H1 (cell line): ENCODE data around the gene LSM6.

Experiments used
- CHD2 ChIP-seq: IDR thresholded peaks from 2 replicates; pipeline ENCODE4 v1.6.1; 2012; ENCODE audit warnings: low read length, improper control_type of control experiment
- EP300 ChIP-seq, 2 experiments: IDR thresholded peaks; 1 replicate in 1 of 2; 2 replicates in 1 of 2; pipeline ENCODE4 v1.6.1; 2011 to 2012; ENCODE audit warnings: low read depth in 2 of 2, low read length in 2 of 2, mild to moderate bottlenecking in 2 of 2, borderline replicate concordance in 1 of 2, inconsistent platforms in 1 of 2, moderate library complexity in 1 of 2
- EZH2 ChIP-seq: fragments of 200-600 bp; sonication (generic); IDR thresholded peaks from 2 replicates; pipeline ENCODE4 v1.7.1; 2012; ENCODE audit warnings: low read depth, mild to moderate bottlenecking, moderate library complexity, low read length, inconsistent platforms; ENCODE audit not compliant: severe bottlenecking
- FOSL1 ChIP-seq: IDR thresholded peaks from 2 replicates; pipeline ENCODE4 v1.6.1; 2011; ENCODE audit warnings: mild to moderate bottlenecking, low read depth, low read length, moderate library complexity; ENCODE audit not compliant: insufficient read depth
- POLR2AphosphoS5 ChIP-seq: IDR thresholded peaks from 2 replicates; pipeline ENCODE4 v1.6.1; 2011; ENCODE audit warnings: low read depth, low read length
- SIN3A ChIP-seq, 2 experiments: IDR thresholded peaks in 1 of 2; conservative IDR thresholded peaks in 1 of 2; 2 replicates each; pipeline ENCODE4 v1.6.1; 2011 to 2012; ENCODE audit warnings: low read length in 2 of 2, improper control_type of control experiment in 1 of 2, low read depth in 1 of 2, mild to moderate bottlenecking in 1 of 2
- SIX5 ChIP-seq: IDR thresholded peaks from 2 replicates; pipeline ENCODE4 v1.6.1; 2011; ENCODE audit warnings: mild to moderate bottlenecking, low read depth, low read length
- TAF1 ChIP-seq: IDR thresholded peaks from 2 replicates; pipeline ENCODE4 v1.6.1; 2011; ENCODE audit warnings: mild to moderate bottlenecking, low read depth, low read length
- ZNF274 ChIP-seq: IDR thresholded peaks from 2 replicates; pipeline ENCODE4 v1.7.0; 2012; ENCODE audit warnings: low read length, borderline replicate concordance; ENCODE audit errors: extremely low read depth
- TF ChIP-seq, protein P1 (sequence below), 3 experiments: IDR thresholded peaks; 1 replicate in 2 of 3; 2 replicates in 1 of 3; pipeline versions ENCODE4 v1.5.1 to v1.6.1; 2011; ENCODE audit warnings: low read length in 3 of 3, mild to moderate bottlenecking in 3 of 3, inconsistent platforms in 2 of 3, low read depth in 1 of 3, moderate library complexity in 1 of 3; ENCODE audit not compliant: insufficient read depth in 1 of 3; ENCODE audit errors: control extremely low read depth in 1 of 3

DNA sequence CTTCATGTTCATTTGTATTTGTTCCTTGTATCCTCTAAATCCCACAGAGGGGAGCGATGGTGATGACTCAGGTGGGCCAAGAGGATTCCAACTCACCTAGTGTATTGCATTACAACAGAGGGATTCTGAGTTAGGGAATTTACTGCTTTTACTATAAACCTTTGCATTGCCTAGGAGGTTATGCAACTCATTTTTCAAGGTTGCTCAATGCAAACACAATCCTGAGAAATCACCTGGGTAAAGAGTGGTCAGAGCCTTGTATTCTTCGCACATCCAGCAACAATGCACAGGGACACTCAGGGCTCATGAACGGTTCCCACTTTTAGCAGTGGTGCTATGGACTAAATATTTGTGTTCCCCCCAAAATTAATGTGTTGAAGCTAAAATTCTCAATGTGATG is 28.6 kb upstream of the LSM6 start:
- no peak for TF ChIP-seq TAF1
- TF ChIP-seq SIN3A (conservative IDR thresholded peaks at IDR 0.05 in 1 of 2, IDR thresholded peaks at IDR 0.05 in 1 of 2; ENCODE audit: low read depth in 1 of 2, low read length in 2 of 2): no peak
- TF ChIP-seq FOSL1: no peak
- TF ChIP-seq EZH2: no peak
- TF ChIP-seq, protein P1, sequence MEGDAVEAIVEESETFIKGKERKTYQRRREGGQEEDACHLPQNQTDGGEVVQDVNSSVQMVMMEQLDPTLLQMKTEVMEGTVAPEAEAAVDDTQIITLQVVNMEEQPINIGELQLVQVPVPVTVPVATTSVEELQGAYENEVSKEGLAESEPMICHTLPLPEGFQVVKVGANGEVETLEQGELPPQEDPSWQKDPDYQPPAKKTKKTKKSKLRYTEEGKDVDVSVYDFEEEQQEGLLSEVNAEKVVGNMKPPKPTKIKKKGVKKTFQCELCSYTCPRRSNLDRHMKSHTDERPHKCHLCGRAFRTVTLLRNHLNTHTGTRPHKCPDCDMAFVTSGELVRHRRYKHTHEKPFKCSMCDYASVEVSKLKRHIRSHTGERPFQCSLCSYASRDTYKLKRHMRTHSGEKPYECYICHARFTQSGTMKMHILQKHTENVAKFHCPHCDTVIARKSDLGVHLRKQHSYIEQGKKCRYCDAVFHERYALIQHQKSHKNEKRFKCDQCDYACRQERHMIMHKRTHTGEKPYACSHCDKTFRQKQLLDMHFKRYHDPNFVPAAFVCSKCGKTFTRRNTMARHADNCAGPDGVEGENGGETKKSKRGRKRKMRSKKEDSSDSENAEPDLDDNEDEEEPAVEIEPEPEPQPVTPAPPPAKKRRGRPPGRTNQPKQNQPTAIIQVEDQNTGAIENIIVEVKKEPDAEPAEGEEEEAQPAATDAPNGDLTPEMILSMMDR (IDR thresholded peaks at IDR 0.05; ENCODE audit: control extremely low read depth in 1 of 3, insufficient read depth in 1 of 3, low read depth in 1 of 3, low read length in 3 of 3): no peak
- no peak for TF ChIP-seq EP300 (IDR thresholded peaks at IDR 0.05; ENCODE audit: borderline replicate concordance in 1 of 2, low read depth in 2 of 2, low read length in 2 of 2)
- no peak for TF ChIP-seq SIX5
- no peak for TF ChIP-seq POLR2AphosphoS5
- TF ChIP-seq CHD2: no peak
- no peak for TF ChIP-seq ZNF274
